WI38 (cell line): ENCODE data around the gene SLMAP.

ENCODE experiments used
- H3K4me3 ChIP-seq: 2 replicates; pipeline ENCODE4 v1.5.1; 2011; ENCODE audit warnings: low read depth, mild to moderate bottlenecking, control low read depth, low read length
- CTCF ChIP-seq: IDR thresholded peaks from 2 replicates; pipeline ENCODE4 v1.5.1; 2012; ENCODE audit warnings: low read depth, mild to moderate bottlenecking, control low read depth, low read length

The SLMAP gene

GRCh38 chr3:57755741-57756527 is at the start of gene SLMAP:
SLMAP (plus strand) TSS chr3:57756309; CDS start chr3:57757652, 1,343 bp downstream.
- TF ChIP-seq CTCF, result no peak
- H3K4me3 ChIP-seq, result peak within 1 kb of the TSS; percentile 84

- H3K4me3 ChIP-seq, result no peak overlapping the region
- no peak for TF ChIP-seq CTCF
Observed at GRCh38 chr3:57706462-57706861, 49.6 kb upstream of the SLMAP start.

- H3K4me3 ChIP-seq, result no peak overlapping the region
- TF ChIP-seq CTCF, result no peak
Observed at GRCh38 chr3:57709031-57709430, 47.1 kb upstream of the SLMAP start.

GRCh38 chr3:57709559-57709958 is 46.5 kb upstream of the SLMAP start:
- H3K4me3 ChIP-seq, result no peak overlapping the region
- TF ChIP-seq CTCF, result no peak

GRCh38 chr3:57715686-57716085 is 40.4 kb upstream of the SLMAP start:
- no peak for TF ChIP-seq CTCF
- no peak overlapping the region for H3K4me3 ChIP-seq

GRCh38 chr3:57717205-57717868 is 38.8 kb upstream of the SLMAP start:
- no peak for TF ChIP-seq CTCF
- H3K4me3 ChIP-seq, result no peak overlapping the region

GRCh38 chr3:57718118-57718517 is 38.0 kb upstream of the SLMAP start:
- no peak for TF ChIP-seq CTCF
- no peak overlapping the region for H3K4me3 ChIP-seq
